Measurements from ENCODE around the gene TIMP3. TPM values are rescaled to one million over a fixed set of nuclear protein-coding genes. Genes with fewer than 3 reads are reported as not detected.

Gene TIMP3
- polyA plus RNA-seq, 1 of the 3 experiments (the other 2 are of a cell fraction): 26.1 TPM

DNA sequence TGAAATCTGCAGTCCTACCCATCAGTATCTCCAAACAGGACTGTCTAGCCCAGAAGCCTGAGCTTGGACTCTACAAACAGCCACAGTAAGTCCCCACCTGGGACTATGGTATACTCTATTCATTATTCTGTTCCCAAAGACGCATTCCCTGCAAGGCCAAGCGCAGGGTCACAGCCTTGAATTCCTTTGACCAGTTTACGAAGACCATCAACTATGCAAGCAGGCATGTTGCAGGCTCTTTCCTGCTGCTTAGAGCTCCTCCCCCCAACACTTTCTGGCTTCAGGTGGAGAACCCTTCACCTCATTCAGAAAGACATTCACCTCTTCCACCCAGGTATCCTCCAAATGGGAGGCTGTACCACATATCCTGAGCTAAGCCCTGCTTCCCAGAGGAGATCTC is 62.5 kb downstream of the TIMP3 start:
- no peaks in the 10 kb centered on the region for H3K79me2 ChIP-seq (ENCODE audit: insufficient read depth)
- H3K27ac ChIP-seq (ENCODE audit: low read depth in 2 of 2, low read length in 1 of 2): no peak overlapping the region
- no peak overlapping the region for H3K4me2 ChIP-seq
- no peak for DNase-seq
- peaks cover 0 to 4% of the 10 kb centered on the region in 2 experiments for H3K36me3 ChIP-seq (replicated peaks in 1 of 2; ENCODE audit: control insufficient read depth in 1 of 2, insufficient read depth in 2 of 2, low read length in 1 of 2)
- H3K4me1 ChIP-seq (ENCODE audit: control insufficient read depth in 1 of 2, insufficient read depth in 2 of 2, low read depth in 1 of 2, low read length in 1 of 2): peaks cover 0 to 13% of the 10 kb centered on the region in 2 experiments; a peak in 1 of 4 replicates
- no peak overlapping the region for H2AFZ ChIP-seq (ENCODE audit: low read depth)
- no peaks in the 10 kb centered on the region for H3K9me2 ChIP-seq
- no peaks in the 10 kb centered on the region for H3K27me3 ChIP-seq (ENCODE audit: insufficient read depth)
- POLR2A ChIA-PET: no interaction called here
- no peak overlapping the region for H3K4me3 ChIP-seq (ENCODE audit: low read depth in 2 of 2, low read length in 1 of 2)
- H3K9ac ChIP-seq: no peak overlapping the region
- H3K9me3 ChIP-seq: no peaks in the 10 kb centered on the region
- CTCF ChIA-PET: interaction anchor here (0.6 to 1.2 kb wide), 2 partner anchors 11 to 88 kb away, joined by 3 read pairs; no protein-coding TSS in a partner anchor
- 39% methylated on average over 3 of the region's 3 CpGs for whole genome bisulfite sequencing (ENCODE audit: low lambda C conversion rate)
- H4K20me1 ChIP-seq (ENCODE audit: insufficient read depth): no peaks in the 10 kb centered on the region
- no peak for TF ChIP-seq RFX5 (IDR thresholded peaks at IDR 0.05; ENCODE audit: low read length)
- no peak for TF ChIP-seq TAF1 (IDR thresholded peaks at IDR 0.05; ENCODE audit: borderline replicate concordance, low read depth, low read length)
- no peak for TF ChIP-seq FOXJ3 (CRISPR knock-in tag; IDR thresholded peaks at IDR 0.05)
- TF ChIP-seq GATA2 (CRISPR knock-in tag; IDR thresholded peaks at IDR 0.05): no peak
- no peak for TF ChIP-seq MEF2A (IDR thresholded peaks at IDR 0.05; ENCODE audit: borderline replicate concordance, low read depth)
- no peak for TF ChIP-seq RCOR1 (IDR thresholded peaks at IDR 0.05; ENCODE audit: low read length)
- TF ChIP-seq NRF1 (IDR thresholded peaks at IDR 0.05; ENCODE audit: low read depth, low read length): no peak
- TF ChIP-seq, protein P1, sequence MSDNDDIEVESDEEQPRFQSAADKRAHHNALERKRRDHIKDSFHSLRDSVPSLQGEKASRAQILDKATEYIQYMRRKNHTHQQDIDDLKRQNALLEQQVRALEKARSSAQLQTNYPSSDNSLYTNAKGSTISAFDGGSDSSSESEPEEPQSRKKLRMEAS (IDR thresholded peaks at IDR 0.05; ENCODE audit: low read depth): no peak
- TF ChIP-seq EP300 (IDR thresholded peaks at IDR 0.05; ENCODE audit: borderline replicate concordance in 1 of 2, low read depth in 1 of 2, low read length in 1 of 2): no peak
- H3F3A ChIP-seq (replicated peaks; ENCODE audit: insufficient read depth): no peaks in the 10 kb centered on the region

DNA sequence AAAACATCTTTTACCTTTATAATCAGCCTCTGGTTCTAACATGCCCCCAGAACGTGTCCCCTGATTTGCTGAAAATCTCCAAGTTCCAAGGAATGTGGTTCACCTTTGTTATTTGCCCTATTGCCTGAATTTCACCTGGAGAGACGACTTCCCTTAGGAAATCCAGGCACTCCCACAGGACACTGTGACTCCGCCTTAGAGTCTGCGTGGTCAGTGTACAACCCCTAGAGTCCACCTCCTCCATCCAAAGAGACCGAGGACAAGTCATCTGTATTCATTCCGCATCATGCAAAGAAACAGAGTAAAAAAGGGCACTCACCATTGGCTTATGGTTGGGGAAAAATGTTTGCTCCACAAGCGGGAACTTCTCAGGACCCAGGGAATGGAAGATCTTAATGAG is 63.1 kb downstream of the TIMP3 start:
- H3K4me3 ChIP-seq (ENCODE audit: low read depth in 2 of 2, low read length in 1 of 2): no peak overlapping the region
- no peak overlapping the region for H2AFZ ChIP-seq (ENCODE audit: low read depth)
- ChIA-PET POLR2A (no interaction called here), CTCF (interaction anchor here (0.6 to 1.2 kb wide), 2 partner anchors 11 to 87 kb away, joined by 3 read pairs; no protein-coding TSS in a partner anchor)
- no peaks in the 10 kb centered on the region for H3K27me3 ChIP-seq (ENCODE audit: insufficient read depth)
- no peaks in the 10 kb centered on the region for H3K9me2 ChIP-seq
- DNase-seq: no peak
- no peak overlapping the region for H3K27ac ChIP-seq (ENCODE audit: low read depth in 2 of 2, low read length in 1 of 2)
- 65% methylated on average over 7 of the region's 7 CpGs for WGBS (ENCODE audit: low lambda C conversion rate)
- H3K4me2 ChIP-seq: no peak overlapping the region
- H3K9me3 ChIP-seq: no peaks in the 10 kb centered on the region
- H3F3A ChIP-seq (replicated peaks; ENCODE audit: insufficient read depth): no peaks in the 10 kb centered on the region
- peaks cover 0 to 4% of the 10 kb centered on the region in 2 experiments for H3K36me3 ChIP-seq (replicated peaks in 1 of 2; ENCODE audit: control insufficient read depth in 1 of 2, insufficient read depth in 2 of 2, low read length in 1 of 2)
- no peaks in the 10 kb centered on the region for H3K79me2 ChIP-seq (ENCODE audit: insufficient read depth)
- peaks cover 0 to 8% of the 10 kb centered on the region in 2 experiments; a peak in 1 of 4 replicates for H3K4me1 ChIP-seq (ENCODE audit: control insufficient read depth in 1 of 2, insufficient read depth in 2 of 2, low read depth in 1 of 2, low read length in 1 of 2)
- no peaks in the 10 kb centered on the region for H4K20me1 ChIP-seq (ENCODE audit: insufficient read depth)
- H3K9ac ChIP-seq: no peak overlapping the region
- TF ChIP-seq, protein P2, sequence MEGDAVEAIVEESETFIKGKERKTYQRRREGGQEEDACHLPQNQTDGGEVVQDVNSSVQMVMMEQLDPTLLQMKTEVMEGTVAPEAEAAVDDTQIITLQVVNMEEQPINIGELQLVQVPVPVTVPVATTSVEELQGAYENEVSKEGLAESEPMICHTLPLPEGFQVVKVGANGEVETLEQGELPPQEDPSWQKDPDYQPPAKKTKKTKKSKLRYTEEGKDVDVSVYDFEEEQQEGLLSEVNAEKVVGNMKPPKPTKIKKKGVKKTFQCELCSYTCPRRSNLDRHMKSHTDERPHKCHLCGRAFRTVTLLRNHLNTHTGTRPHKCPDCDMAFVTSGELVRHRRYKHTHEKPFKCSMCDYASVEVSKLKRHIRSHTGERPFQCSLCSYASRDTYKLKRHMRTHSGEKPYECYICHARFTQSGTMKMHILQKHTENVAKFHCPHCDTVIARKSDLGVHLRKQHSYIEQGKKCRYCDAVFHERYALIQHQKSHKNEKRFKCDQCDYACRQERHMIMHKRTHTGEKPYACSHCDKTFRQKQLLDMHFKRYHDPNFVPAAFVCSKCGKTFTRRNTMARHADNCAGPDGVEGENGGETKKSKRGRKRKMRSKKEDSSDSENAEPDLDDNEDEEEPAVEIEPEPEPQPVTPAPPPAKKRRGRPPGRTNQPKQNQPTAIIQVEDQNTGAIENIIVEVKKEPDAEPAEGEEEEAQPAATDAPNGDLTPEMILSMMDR (IDR thresholded peaks at IDR 0.05): no peak
- no peak for TF ChIP-seq FOXM1 (IDR thresholded peaks at IDR 0.05; ENCODE audit: low read depth)
- no peak for TF ChIP-seq RFX5 (IDR thresholded peaks at IDR 0.05; ENCODE audit: low read length)

All from SK-N-SH (cell line).